HG03342 (cell line): ENCODE data around the gene TMEM25.
"Not testable (repeated sequence)": the region's sequence is repeated elsewhere in the genome, so short reads cannot be mapped to it uniquely, and the experiment has no call there.

Source experiments
- ATAC-seq: cut with Tn5 transposase; IDR thresholded peaks from one replicate; pipeline ENCODE4 v1.9.1; 2021; ENCODE audit warnings: mild to moderate bottlenecking, moderate library complexity; ENCODE audit not compliant: unreplicated experiment

Gene TMEM25

GRCh38 chr11:118574636-118575035 lies 43.6 kb downstream of the TMEM25 start:
- no peak for ATAC-seq

GRCh38 chr11:118577995-118578394 lies 47.0 kb downstream of the TMEM25 start:
- not testable (repeated sequence) for ATAC-seq

GRCh38 chr11:118581057-118581456 lies 50.1 kb downstream of the TMEM25 start:
- ATAC-seq = no peak
